PC-3 (cell line): ENCODE results near the gene TAF11L7. TPM values are rescaled to one million over a fixed set of nuclear protein-coding genes. Genes with fewer than 3 reads are reported as not detected.
"Not testable (repeated sequence)": the region's sequence is repeated elsewhere in the genome, so short reads cannot be mapped to it uniquely, and the experiment has no call there.

ENCODE experiments used
- ATAC-seq: fragments of 200-7000 bp; cut with Tn5 transposase; 2 replicates; pipeline ENCODE4 v1.9.1; 2020; ENCODE audit warnings: mild to moderate bottlenecking, moderate library complexity
- BruUV-seq: library from RNA; stranded (reverse); fragments of 400-500 nt; replicated peaks from 2 replicates; lab custom pipeline; 2021; lab: Mats Ljungman, UMichigan
- CTCF ChIA-PET: fragments of 300-600 bp; sonication (Branson Sonifier 250); formaldehyde crosslinking; loops from one replicate; lab custom pipeline; 2022; ENCODE audit warnings: antibody characterized with exemption; lab: Charles Lee
- POLR2A ChIA-PET: fragments of 300-600 bp; sonication (Branson Sonifier 250); formaldehyde crosslinking; loops from one replicate; lab custom pipeline; 2022; ENCODE audit warnings: antibody characterized with exemption; ENCODE audit not compliant: unreplicated experiment; lab: Charles Lee
- DNase-seq: peaks from one replicate; pipeline ENCODE4 v3.0.0-alpha.2; 2015
- H2AFZ ChIP-seq: fragments of 300-600 bp; sonication (generic); 2 replicates; pipeline ENCODE4 v1.6.0; 2016; ENCODE audit warnings: antibody characterized with exemption, low read length
- H3F3A ChIP-seq: fragments of 300-600 bp; sonication (generic); one replicate; pipeline ENCODE4 v1.6.0; 2017; ENCODE audit warnings: antibody characterized with exemption, low read length, control low read depth, mild to moderate bottlenecking; ENCODE audit not compliant: unreplicated experiment
- H3K27ac ChIP-seq: fragments of 300-600 bp; sonication (generic); 2 replicates; pipeline ENCODE4 v1.5.1; 2016; ENCODE audit warnings: mild to moderate bottlenecking, low read length
- H3K27me3 ChIP-seq: fragments of 300-600 bp; sonication (generic); 2 replicates; pipeline ENCODE4 v1.6.1; 2016; ENCODE audit warnings: low read length, mixed read lengths
- H3K36me3 ChIP-seq: fragments of 300-600 bp; sonication (generic); 2 replicates; pipeline ENCODE4 v1.6.1; 2016; ENCODE audit warnings: low read depth, mixed run types, low read length, mixed read lengths
- H3K4me1 ChIP-seq: fragments of 300-600 bp; sonication (generic); 2 replicates; pipeline ENCODE4 v1.5.1; 2016; ENCODE audit warnings: low read length; ENCODE audit not compliant: insufficient read depth
- H3K4me2 ChIP-seq: fragments of 300-600 bp; sonication (generic); 2 replicates; pipeline ENCODE4 v1.6.0; 2016; ENCODE audit warnings: low read length
- H3K4me3 ChIP-seq: fragments of 300-600 bp; sonication (generic); 2 replicates; pipeline ENCODE4 v1.5.1; 2016; ENCODE audit warnings: mild to moderate bottlenecking, low read length, mixed read lengths
- H3K79me2 ChIP-seq: fragments of 300-600 bp; sonication (generic); 2 replicates; pipeline ENCODE4 v1.6.1; 2017; ENCODE audit warnings: low read length, mixed read lengths
- H3K9ac ChIP-seq: fragments of 300-600 bp; sonication (generic); 2 replicates; pipeline ENCODE4 v1.6.0; 2016; ENCODE audit warnings: mild to moderate bottlenecking, low read length
- H3K9me2 ChIP-seq: fragments of 300-600 bp; sonication (generic); replicated peaks from 2 replicates; pipeline ENCODE4 v1.6.1; 2016; ENCODE audit warnings: mixed run types, low read length, mixed read lengths
- H3K9me3 ChIP-seq: fragments of 300-600 bp; sonication (generic); 2 replicates; pipeline ENCODE4 v1.6.1; 2016; ENCODE audit warnings: low read length, mixed read lengths
- H4K20me1 ChIP-seq: fragments of 300-600 bp; sonication (generic); 2 replicates; pipeline ENCODE4 v1.6.1; 2016; ENCODE audit warnings: low read length, mixed read lengths
- CTCF ChIP-seq: fragments of 300-600 bp; sonication (generic); conservative IDR thresholded peaks from 2 replicates; pipeline ENCODE4 v1.5.1; 2017; ENCODE audit warnings: antibody characterized with exemption, low read depth, mild to moderate bottlenecking, low read length
- EZH2 ChIP-seq: fragments of 300-600 bp; sonication (generic); IDR thresholded peaks from one replicate; pipeline ENCODE4 v1.6.1; 2017; ENCODE audit warnings: antibody characterized with exemption, mild to moderate bottlenecking, low read length; ENCODE audit not compliant: unreplicated experiment
- EZH2phosphoT487 ChIP-seq: fragments of 300-600 bp; sonication (generic); IDR thresholded peaks from 2 replicates; pipeline ENCODE4 v1.6.1; 2018; ENCODE audit warnings: mild to moderate bottlenecking, antibody characterized with exemption, low read length, borderline replicate concordance
- intact Hi-C: fragments of 100-400 bp; cut with micrococcal nuclease; formaldehyde crosslinking; loops from 2 replicates; pipeline ENCODE4 v1.9.0; 2023
- total RNA-seq: library from RNA; depleted of rRNA; stranded (reverse); fragments of >200 nt; gene quantifications from 2 replicates; pipeline ENCODE4 v1.2.3, GENCODE V29; 2014

TAF11L7 gene
- total RNA-seq, 1 experiment from 2014 or later: not detected

- Histone ChIP-seq H3K4me3 (no peak overlapping the region), H3K9ac (no peak overlapping the region), H3F3A (no peaks in the 10 kb centered on the region), H3K4me2 (no peak overlapping the region), H3K9me3 (no peaks in the 10 kb centered on the region), H3K79me2 (no peaks in the 10 kb centered on the region), H3K36me3 (no peaks in the 10 kb centered on the region), H4K20me1 (no peaks in the 10 kb centered on the region), H3K27ac (no peak overlapping the region), H3K4me1 (peaks cover 14% of the 10 kb centered on the region), H2AFZ (no peak overlapping the region), H3K9me2 (no peaks in the 10 kb centered on the region), H3K27me3 (no peaks in the 10 kb centered on the region)
- ChIA-PET POLR2A (no interaction called here), CTCF (no interaction called here)
- intact Hi-C loops: no loop called here
- DNase-seq: no peak
- no TSS peak for BruUV-seq
- TF ChIP-seq EZH2phosphoT487 (no peak), EZH2 (no peak), CTCF (peak; percentile 55)
- no peak for ATAC-seq
Measured at GRCh38 chr5:17620627-17621026, 35.1 kb upstream of the TAF11L7 start.

GRCh38 chr5:17619354-17619753 is 33.8 kb upstream of the TAF11L7 start:
- CTCF ChIA-PET: no interaction called here
- no peak for TF ChIP-seq EZH2phosphoT487
- DNase-seq (peak; percentile 90), ATAC-seq (peak; percentile 77)
- no TSS peak for BruUV-seq
- Histone ChIP-seq H3K9ac (no peak overlapping the region), H3K4me1 (peaks cover 14% of the 10 kb centered on the region), H3K79me2 (no peaks in the 10 kb centered on the region), H2AFZ (no peak overlapping the region), H3K36me3 (no peaks in the 10 kb centered on the region), H3K4me3 (no peak overlapping the region), H3K27ac (no peak overlapping the region), H3K9me3 (no peaks in the 10 kb centered on the region), H4K20me1 (no peaks in the 10 kb centered on the region), H3F3A (no peaks in the 10 kb centered on the region), H3K27me3 (no peaks in the 10 kb centered on the region), H3K4me2 (no peak overlapping the region), H3K9me2 (no peaks in the 10 kb centered on the region)
- intact Hi-C loops: no loop called here
- POLR2A ChIA-PET: interaction anchor here (0.6 kb wide), 1 partner anchor 200 kb away, joined by 6 read pairs; no protein-coding TSS in a partner anchor

- H3K4me3 ChIP-seq: no peak overlapping the region
- TF ChIP-seq EZH2 (no peak), EZH2phosphoT487 (no peak), CTCF (no peak)
- H2AFZ ChIP-seq: no peak overlapping the region
- DNase-seq (no peak), ATAC-seq (no peak)
- peaks cover 12% of the 10 kb centered on the region for H3K4me1 ChIP-seq
- H3K4me2 ChIP-seq: no peak overlapping the region
- H3K36me3 ChIP-seq: no peaks in the 10 kb centered on the region
- no peaks in the 10 kb centered on the region for H3F3A ChIP-seq
- POLR2A ChIA-PET: no interaction called here
- CTCF ChIA-PET: no interaction called here
- intact Hi-C loops: no loop called here
- H3K9me3 ChIP-seq: no peaks in the 10 kb centered on the region
- H3K79me2 ChIP-seq: no peaks in the 10 kb centered on the region
- H3K9ac ChIP-seq: no peak overlapping the region
- no peaks in the 10 kb centered on the region for H3K27me3 ChIP-seq
- BruUV-seq: no TSS peak
- H3K27ac ChIP-seq: no peak overlapping the region
- H4K20me1 ChIP-seq: no peaks in the 10 kb centered on the region
- no peaks in the 10 kb centered on the region for H3K9me2 ChIP-seq
Measured at GRCh38 chr5:17614872-17615605, 29.5 kb upstream of the TAF11L7 start.

- H3K27me3 ChIP-seq, DNase-seq, H3K36me3 ChIP-seq, BruUV-seq, H3K79me2 ChIP-seq, H3K9ac ChIP-seq, CTCF ChIA-PET, H3K4me2 ChIP-seq, H3K4me3 ChIP-seq, H4K20me1 ChIP-seq, POLR2A ChIA-PET, H3F3A ChIP-seq, H3K9me2 ChIP-seq, H3K4me1 ChIP-seq, H2AFZ ChIP-seq, H3K9me3 ChIP-seq, intact Hi-C loops, H3K27ac ChIP-seq, ATAC-seq: not testable (repeated sequence)
Measured at GRCh38 chr5:17610092-17610491, 24.5 kb upstream of the TAF11L7 start, which contains the start of gene TAF11L12. TAF11L12 (plus strand) TSS chr5:17610392.

- H4K20me1 ChIP-seq, H3K4me3 ChIP-seq, ATAC-seq, BruUV-seq, H3K27ac ChIP-seq, intact Hi-C loops, H3K4me1 ChIP-seq, H2AFZ ChIP-seq, POLR2A ChIA-PET, CTCF ChIA-PET, H3K9me2 ChIP-seq, H3F3A ChIP-seq, H3K9ac ChIP-seq, DNase-seq, H3K79me2 ChIP-seq, H3K4me2 ChIP-seq, H3K9me3 ChIP-seq, H3K27me3 ChIP-seq, H3K36me3 ChIP-seq: not testable (repeated sequence)
Measured at GRCh38 chr5:17607461-17607860, 21.9 kb upstream of the TAF11L7 start.
